WTC11 (cell line): ENCODE data around the gene LTA4H. TPM values are rescaled to one million over a fixed set of nuclear protein-coding genes. Genes with fewer than 3 reads are reported as not detected.

Source experiments
- ATAC-seq: fragments of 200-7000 bp; cut with Tn5 transposase; 2 replicates; pipeline ENCODE4 v1.10.0; 2021; ENCODE audit warnings: mild to moderate bottlenecking, moderate library complexity
- CTCF ChIA-PET: fragments of 300-600 bp; sonication (Branson Sonifier 250); formaldehyde crosslinking; loops from one replicate; lab custom pipeline; 2021; ENCODE audit warnings: antibody characterized with exemption; lab: Charles Lee
- POLR2A ChIA-PET: fragments of 350-600 bp; sonication (Branson Sonifier 250); formaldehyde crosslinking; loops from one replicate; lab custom pipeline; 2021; ENCODE audit warnings: antibody characterized with exemption; lab: Charles Lee
- DNase-seq: peaks from one replicate; pipeline ENCODE4 v3.0.0; 2021; ENCODE audit warnings: low spot score
- H3K27ac Mint-ChIP-seq: 2 replicates; pipeline ENCODE4 v1.8.0; 2021; ENCODE audit warnings: mixed read lengths
- H3K27me3 Mint-ChIP-seq: 2 replicates; pipeline ENCODE4 v1.8.0; 2021; ENCODE audit warnings: low read depth, mild to moderate bottlenecking, moderate library complexity, mixed read lengths
- H3K36me3 Mint-ChIP-seq: 2 replicates; pipeline ENCODE4 v1.8.0; 2021; ENCODE audit warnings: mixed read lengths
- H3K4me1 Mint-ChIP-seq: 2 replicates; pipeline ENCODE4 v1.8.0; 2022; ENCODE audit warnings: mixed read lengths
- H3K4me3 Mint-ChIP-seq: 2 replicates; pipeline ENCODE4 v1.8.0; 2021; ENCODE audit warnings: mild to moderate bottlenecking, moderate library complexity, mixed read lengths
- H3K9me3 Mint-ChIP-seq: 2 replicates; pipeline ENCODE4 v1.8.0; 2021; ENCODE audit warnings: mixed read lengths
- ATF6 ChIP-seq: sonication (generic); formaldehyde crosslinking; IDR thresholded peaks from 2 replicates; pipeline ENCODE4 v1.8.1; 2023; ENCODE audit warnings: mild to moderate bottlenecking, missing genetic modification reagents
- CREM ChIP-seq: sonication (generic); formaldehyde crosslinking; IDR thresholded peaks from 2 replicates; pipeline ENCODE4 v1.8.1; 2022; ENCODE audit warnings: mild to moderate bottlenecking, missing genetic modification reagents, moderate library complexity
- E2F5 ChIP-seq: sonication (generic); formaldehyde crosslinking; IDR thresholded peaks from 2 replicates; pipeline ENCODE4 v1.8.1; 2022; ENCODE audit warnings: mild to moderate bottlenecking, moderate library complexity, missing genetic modification reagents
- GABPB1 ChIP-seq: sonication (generic); formaldehyde crosslinking; IDR thresholded peaks from 2 replicates; pipeline ENCODE4 v1.8.1; 2023; ENCODE audit warnings: mild to moderate bottlenecking, missing genetic modification reagents
- HMGA2 ChIP-seq: fragments of 250-450 bp; sonication (Bioruptor Pico); IDR thresholded peaks from 2 replicates; pipeline ENCODE4 v1.4.0; 2021; ENCODE audit warnings: mild to moderate bottlenecking, moderate library complexity
- MYBL2 ChIP-seq: sonication (generic); formaldehyde crosslinking; IDR thresholded peaks from 2 replicates; pipeline ENCODE4 v1.8.1; 2023; ENCODE audit warnings: mild to moderate bottlenecking, moderate library complexity, missing genetic modification reagents
- SMAD4 ChIP-seq: sonication (generic); formaldehyde crosslinking; IDR thresholded peaks from 2 replicates; pipeline ENCODE4 v1.8.0; 2022; ENCODE audit warnings: mild to moderate bottlenecking, missing genetic modification reagents
- TP53 ChIP-seq: sonication (generic); formaldehyde crosslinking; IDR thresholded peaks from 2 replicates; pipeline ENCODE4 v1.8.1; 2023; ENCODE audit warnings: mild to moderate bottlenecking, missing genetic modification reagents
- ZNF219 ChIP-seq: sonication (generic); formaldehyde crosslinking; IDR thresholded peaks from 2 replicates; pipeline ENCODE4 v1.8.0; 2023; ENCODE audit warnings: missing genetic modification reagents, mild to moderate bottlenecking, borderline replicate concordance
- total RNA-seq: library from RNA; stranded (reverse); gene quantifications from 3 replicates; pipeline ENCODE4 v1.2.3, GENCODE V29; 2021
- TF ChIP-seq, protein P1 (sequence below): sonication (generic); formaldehyde crosslinking; IDR thresholded peaks from 2 replicates; pipeline ENCODE4 v1.8.1; 2023; ENCODE audit warnings: mild to moderate bottlenecking, missing genetic modification reagents, borderline replicate concordance
- TF ChIP-seq, protein P2 (sequence below): sonication (generic); formaldehyde crosslinking; IDR thresholded peaks from 2 replicates; pipeline ENCODE4 v1.8.1; 2022; ENCODE audit warnings: mild to moderate bottlenecking, missing genetic modification reagents, moderate library complexity, borderline replicate concordance
- TF ChIP-seq, protein P3 (sequence below): sonication (generic); formaldehyde crosslinking; IDR thresholded peaks from 2 replicates; pipeline ENCODE4 v1.8.1; 2022; ENCODE audit warnings: missing genetic modification reagents, borderline replicate concordance
- TF ChIP-seq, protein P4 (sequence below): fragments of 250-450 bp; sonication (Bioruptor Pico); IDR thresholded peaks from 2 replicates; pipeline ENCODE4 v2.1.2; 2022; ENCODE audit warnings: mild to moderate bottlenecking, moderate library complexity
- TF ChIP-seq, protein P5 (sequence below): fragments of 250-450 bp; sonication (Bioruptor Pico); IDR thresholded peaks from 2 replicates; pipeline ENCODE4 v1.9.0; 2021; ENCODE audit warnings: mild to moderate bottlenecking

The LTA4H gene
- total RNA-seq, 1 experiment from 2014 or later: 134 TPM

DNA sequence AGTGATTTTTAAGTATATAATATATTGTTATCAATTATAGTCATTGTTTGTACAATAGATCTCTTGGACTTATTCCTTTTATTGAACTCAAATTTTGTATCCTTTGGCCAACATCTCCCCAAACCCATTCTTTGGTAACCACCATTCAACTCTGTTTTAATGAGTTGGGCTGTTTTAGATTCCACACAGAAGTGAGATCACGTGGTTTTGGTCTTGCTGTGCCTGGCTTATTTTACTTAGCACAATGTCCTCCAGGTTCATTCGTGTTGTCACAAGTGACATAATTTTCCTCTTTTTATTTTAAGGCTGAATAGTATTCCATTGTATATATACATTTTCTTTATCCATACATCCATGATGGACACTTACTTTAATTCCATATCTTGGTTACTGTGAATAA, 40.2 kb upstream of the LTA4H start:
- Mint-ChIP-seq H3K9me3 (no peaks in the 10 kb centered on the region), H3K27me3 (no peaks in the 10 kb centered on the region), H3K4me1 (peaks cover 11% of the 10 kb centered on the region), H3K27ac (no peak overlapping the region), H3K36me3 (no peaks in the 10 kb centered on the region), H3K4me3 (no peak overlapping the region)
- TF ChIP-seq, protein P1, sequence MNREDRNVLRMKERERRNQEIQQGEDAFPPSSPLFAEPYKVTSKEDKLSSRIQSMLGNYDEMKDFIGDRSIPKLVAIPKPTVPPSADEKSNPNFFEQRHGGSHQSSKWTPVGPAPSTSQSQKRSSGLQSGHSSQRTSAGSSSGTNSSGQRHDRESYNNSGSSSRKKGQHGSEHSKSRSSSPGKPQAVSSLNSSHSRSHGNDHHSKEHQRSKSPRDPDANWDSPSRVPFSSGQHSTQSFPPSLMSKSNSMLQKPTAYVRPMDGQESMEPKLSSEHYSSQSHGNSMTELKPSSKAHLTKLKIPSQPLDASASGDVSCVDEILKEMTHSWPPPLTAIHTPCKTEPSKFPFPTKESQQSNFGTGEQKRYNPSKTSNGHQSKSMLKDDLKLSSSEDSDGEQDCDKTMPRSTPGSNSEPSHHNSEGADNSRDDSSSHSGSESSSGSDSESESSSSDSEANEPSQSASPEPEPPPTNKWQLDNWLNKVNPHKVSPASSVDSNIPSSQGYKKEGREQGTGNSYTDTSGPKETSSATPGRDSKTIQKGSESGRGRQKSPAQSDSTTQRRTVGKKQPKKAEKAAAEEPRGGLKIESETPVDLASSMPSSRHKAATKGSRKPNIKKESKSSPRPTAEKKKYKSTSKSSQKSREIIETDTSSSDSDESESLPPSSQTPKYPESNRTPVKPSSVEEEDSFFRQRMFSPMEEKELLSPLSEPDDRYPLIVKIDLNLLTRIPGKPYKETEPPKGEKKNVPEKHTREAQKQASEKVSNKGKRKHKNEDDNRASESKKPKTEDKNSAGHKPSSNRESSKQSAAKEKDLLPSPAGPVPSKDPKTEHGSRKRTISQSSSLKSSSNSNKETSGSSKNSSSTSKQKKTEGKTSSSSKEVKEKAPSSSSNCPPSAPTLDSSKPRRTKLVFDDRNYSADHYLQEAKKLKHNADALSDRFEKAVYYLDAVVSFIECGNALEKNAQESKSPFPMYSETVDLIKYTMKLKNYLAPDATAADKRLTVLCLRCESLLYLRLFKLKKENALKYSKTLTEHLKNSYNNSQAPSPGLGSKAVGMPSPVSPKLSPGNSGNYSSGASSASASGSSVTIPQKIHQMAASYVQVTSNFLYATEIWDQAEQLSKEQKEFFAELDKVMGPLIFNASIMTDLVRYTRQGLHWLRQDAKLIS (CRISPR knock-in tag): no peak
- TF ChIP-seq MYBL2: no peak
- no peak for TF ChIP-seq TP53 (CRISPR knock-in tag)
- no peak for TF ChIP-seq ZNF219 (CRISPR knock-in tag)
- TF ChIP-seq GABPB1 (CRISPR knock-in tag): no peak
- TF ChIP-seq, protein P2, sequence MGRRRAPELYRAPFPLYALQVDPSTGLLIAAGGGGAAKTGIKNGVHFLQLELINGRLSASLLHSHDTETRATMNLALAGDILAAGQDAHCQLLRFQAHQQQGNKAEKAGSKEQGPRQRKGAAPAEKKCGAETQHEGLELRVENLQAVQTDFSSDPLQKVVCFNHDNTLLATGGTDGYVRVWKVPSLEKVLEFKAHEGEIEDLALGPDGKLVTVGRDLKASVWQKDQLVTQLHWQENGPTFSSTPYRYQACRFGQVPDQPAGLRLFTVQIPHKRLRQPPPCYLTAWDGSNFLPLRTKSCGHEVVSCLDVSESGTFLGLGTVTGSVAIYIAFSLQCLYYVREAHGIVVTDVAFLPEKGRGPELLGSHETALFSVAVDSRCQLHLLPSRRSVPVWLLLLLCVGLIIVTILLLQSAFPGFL (CRISPR knock-in tag): no peak
- TF ChIP-seq, protein P3, sequence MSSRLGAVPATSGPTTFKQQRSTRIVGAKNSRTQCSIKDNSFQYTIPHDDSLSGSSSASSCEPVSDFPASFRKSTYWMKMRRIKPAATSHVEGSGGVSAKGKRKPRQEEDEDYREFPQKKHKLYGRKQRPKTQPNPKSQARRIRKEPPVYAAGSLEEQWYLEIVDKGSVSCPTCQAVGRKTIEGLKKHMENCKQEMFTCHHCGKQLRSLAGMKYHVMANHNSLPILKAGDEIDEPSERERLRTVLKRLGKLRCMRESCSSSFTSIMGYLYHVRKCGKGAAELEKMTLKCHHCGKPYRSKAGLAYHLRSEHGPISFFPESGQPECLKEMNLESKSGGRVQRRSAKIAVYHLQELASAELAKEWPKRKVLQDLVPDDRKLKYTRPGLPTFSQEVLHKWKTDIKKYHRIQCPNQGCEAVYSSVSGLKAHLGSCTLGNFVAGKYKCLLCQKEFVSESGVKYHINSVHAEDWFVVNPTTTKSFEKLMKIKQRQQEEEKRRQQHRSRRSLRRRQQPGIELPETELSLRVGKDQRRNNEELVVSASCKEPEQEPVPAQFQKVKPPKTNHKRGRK (CRISPR knock-in tag): no peak
- CTCF ChIA-PET: no interaction called here
- POLR2A ChIA-PET: no interaction called here
- no peak for DNase-seq
- no peak for ATAC-seq

GRCh38 chr12:96073346-96074330, 38.3 kb upstream of the LTA4H start:
- H3K9me3 Mint-ChIP-seq: no peaks in the 10 kb centered on the region
- ATAC-seq (no peak), DNase-seq (no peak)
- no peaks in the 10 kb centered on the region for H3K36me3 Mint-ChIP-seq
- no peak overlapping the region for H3K27ac Mint-ChIP-seq
- no peak for TF ChIP-seq ATF6 (CRISPR knock-in tag)
- TF ChIP-seq, protein P2 (CRISPR knock-in tag): no peak
- TF ChIP-seq HMGA2 (CRISPR knock-in tag): no peak
- TF ChIP-seq, protein P4, sequence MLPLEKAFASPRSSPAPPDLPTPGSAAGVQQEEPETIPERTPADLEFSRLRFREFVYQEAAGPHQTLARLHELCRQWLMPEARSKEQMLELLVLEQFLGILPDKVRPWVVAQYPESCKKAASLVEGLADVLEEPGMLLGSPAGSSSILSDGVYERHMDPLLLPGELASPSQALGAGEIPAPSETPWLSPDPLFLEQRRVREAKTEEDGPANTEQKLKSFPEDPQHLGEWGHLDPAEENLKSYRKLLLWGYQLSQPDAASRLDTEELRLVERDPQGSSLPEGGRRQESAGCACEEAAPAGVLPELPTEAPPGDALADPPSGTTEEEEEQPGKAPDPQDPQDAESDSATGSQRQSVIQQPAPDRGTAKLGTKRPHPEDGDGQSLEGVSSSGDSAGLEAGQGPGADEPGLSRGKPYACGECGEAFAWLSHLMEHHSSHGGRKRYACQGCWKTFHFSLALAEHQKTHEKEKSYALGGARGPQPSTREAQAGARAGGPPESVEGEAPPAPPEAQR (CRISPR knock-in tag): no peak
- TF ChIP-seq CREM (CRISPR knock-in tag): no peak
- TF ChIP-seq, protein P5, sequence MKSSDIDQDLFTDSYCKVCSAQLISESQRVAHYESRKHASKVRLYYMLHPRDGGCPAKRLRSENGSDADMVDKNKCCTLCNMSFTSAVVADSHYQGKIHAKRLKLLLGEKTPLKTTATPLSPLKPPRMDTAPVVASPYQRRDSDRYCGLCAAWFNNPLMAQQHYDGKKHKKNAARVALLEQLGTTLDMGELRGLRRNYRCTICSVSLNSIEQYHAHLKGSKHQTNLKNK: no peak
- TF ChIP-seq E2F5: no peak
- TF ChIP-seq SMAD4 (CRISPR knock-in tag): no peak
- TF ChIP-seq, all 79 proteins: peak for 0
- Mint-ChIP-seq H3K4me3 (no peak overlapping the region), H3K27me3 (no peaks in the 10 kb centered on the region), H3K4me1 (peaks cover 15% of the 10 kb centered on the region)
- POLR2A ChIA-PET: no interaction called here
- CTCF ChIA-PET: interaction anchor here (1.5 to 1.7 kb wide), 2 partner anchors 142 to 443 kb away, joined by 5 to 11 read pairs; no protein-coding TSS in a partner anchor
